GM23248 (cell line): ENCODE data around the gene HNRNPK.

ENCODE experiments used
- EZH2 ChIP-seq: fragments of 200-600 bp; sonication (generic); IDR thresholded peaks from 2 replicates; pipeline ENCODE4 v1.6.1; 2018; ENCODE audit warnings: antibody characterized with exemption, mild to moderate bottlenecking; ENCODE audit not compliant: insufficient read depth, poor library complexity, severe bottlenecking
- EZH2phosphoT487 ChIP-seq: fragments of 200-600 bp; sonication (generic); IDR thresholded peaks from 2 replicates; pipeline ENCODE4 v1.6.1; 2018; ENCODE audit warnings: antibody characterized with exemption, moderate library complexity, mild to moderate bottlenecking, low read depth; ENCODE audit not compliant: insufficient read depth

DNA sequence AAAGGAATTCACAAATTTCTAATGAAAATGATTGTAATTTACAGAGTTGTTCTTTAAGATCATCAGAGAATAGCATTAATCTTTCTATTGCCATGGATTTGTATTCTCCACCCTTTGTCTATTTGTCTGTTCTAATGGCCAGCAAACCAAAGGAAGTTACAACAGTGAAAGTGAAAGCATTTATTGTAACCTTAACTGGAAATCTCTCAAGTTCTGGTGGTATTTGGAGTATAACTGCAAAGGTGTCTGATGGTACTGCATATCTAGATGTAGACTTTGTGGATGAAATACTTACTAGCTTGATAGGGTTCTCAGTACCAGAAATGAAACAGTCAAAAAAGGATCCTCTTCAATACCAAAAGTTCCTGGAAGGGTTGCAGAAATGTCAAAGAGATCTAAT is 22.3 kb upstream of the HNRNPK start:
- TF ChIP-seq EZH2 (no peak), EZH2phosphoT487 (no peak)
